ENCODE data around the gene WDTC1.

- no peak for TF ChIP-seq CTCF (IDR thresholded peaks at IDR 0.05)
- no peak for TF ChIP-seq POLR2A (IDR thresholded peaks at IDR 0.05; ENCODE audit: low read depth)
- no peak for TF ChIP-seq POLR2AphosphoS5 (IDR thresholded peaks at IDR 0.05)
Measured at GRCh38 chr1:27216466-27216865, 18.0 kb upstream of the WDTC1 start.

Data from esophagus muscularis mucosa (tissue), 3 donors.